Omental fat pad (tissue), 4 donors: ENCODE measurements around the gene SPEF1. TPM values are rescaled to one million over a fixed set of nuclear protein-coding genes. Genes with fewer than 3 reads are reported as not detected.
A peak's percentile ranks its signal among the peaks of the same experiment; 100 is the strongest.

ENCODE experiments used
- ATAC-seq: fragments of 150-250 bp; one replicate; pipeline ENCODE4 v1.9.1; 2016; ENCODE audit warnings: mild to moderate bottlenecking, moderate library complexity; ENCODE audit not compliant: low FRiP score
- DNase-seq: peaks from one replicate; pipeline ENCODE4 v3.0.0-alpha.2; 2019; ENCODE audit warnings: low spot score
- total RNA-seq, 4 donors: library from RNA; depleted of rRNA; stranded (reverse); fragments of >200 nt; gene quantifications; one replicate each; pipeline ENCODE4 v1.1.0, GENCODE V29; 2016
- TF ChIP-seq, protein P1 (sequence below), 3 donors: fragments of 450-650 bp; IDR thresholded peaks; one replicate each; pipeline ENCODE4 v1.5.1; 2016 to 2017; ENCODE audit warnings: antibody characterized with exemption in 3 of 3, mild to moderate bottlenecking in 3 of 3, moderate library complexity in 2 of 3

SPEF1 gene
- total RNA-seq, 4 donors from 2014 or later: 0.56 TPM; not detected in 3

DNA sequence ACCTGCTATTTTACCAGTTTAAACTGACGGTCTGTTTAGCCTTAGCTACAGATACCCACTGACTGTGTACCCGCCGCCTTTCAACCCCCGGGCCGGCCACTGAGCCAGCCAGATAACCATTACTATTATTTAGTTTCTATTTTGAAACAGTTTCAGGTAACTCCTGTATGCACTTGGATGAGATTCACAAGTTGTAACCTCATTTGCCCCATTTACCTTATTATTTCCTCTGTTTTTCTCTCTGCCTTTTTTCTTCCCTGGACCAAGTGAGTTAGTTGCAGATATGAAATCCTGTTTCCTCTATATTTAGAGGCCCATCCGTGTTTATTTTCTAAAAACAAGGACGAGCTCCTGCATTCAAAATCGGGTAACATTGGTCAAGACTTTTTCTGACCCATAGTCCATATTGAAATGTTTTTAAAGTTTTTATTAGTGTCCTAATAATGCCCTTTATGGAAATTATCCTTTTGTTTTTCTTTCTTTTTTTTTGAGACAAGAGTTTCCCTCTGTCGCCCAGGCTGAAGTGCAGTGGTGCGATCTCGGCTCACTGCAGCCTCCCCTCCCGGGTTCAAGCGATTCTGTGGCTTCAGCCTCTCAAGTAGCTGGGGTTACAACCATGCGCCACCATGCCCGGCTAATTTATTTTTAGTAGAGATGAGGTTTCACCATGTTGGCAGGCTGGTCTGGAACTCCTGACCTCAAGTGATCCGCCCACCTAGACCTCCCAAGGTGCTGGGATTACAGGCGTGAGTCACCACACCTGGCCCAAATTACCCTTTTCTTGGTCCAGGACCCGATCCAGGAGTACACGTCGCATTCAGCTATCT lies 39.9 kb upstream of the SPEF1 start:
- ATAC-seq (no peak), DNase-seq (no peak)
- TF ChIP-seq, protein P1, sequence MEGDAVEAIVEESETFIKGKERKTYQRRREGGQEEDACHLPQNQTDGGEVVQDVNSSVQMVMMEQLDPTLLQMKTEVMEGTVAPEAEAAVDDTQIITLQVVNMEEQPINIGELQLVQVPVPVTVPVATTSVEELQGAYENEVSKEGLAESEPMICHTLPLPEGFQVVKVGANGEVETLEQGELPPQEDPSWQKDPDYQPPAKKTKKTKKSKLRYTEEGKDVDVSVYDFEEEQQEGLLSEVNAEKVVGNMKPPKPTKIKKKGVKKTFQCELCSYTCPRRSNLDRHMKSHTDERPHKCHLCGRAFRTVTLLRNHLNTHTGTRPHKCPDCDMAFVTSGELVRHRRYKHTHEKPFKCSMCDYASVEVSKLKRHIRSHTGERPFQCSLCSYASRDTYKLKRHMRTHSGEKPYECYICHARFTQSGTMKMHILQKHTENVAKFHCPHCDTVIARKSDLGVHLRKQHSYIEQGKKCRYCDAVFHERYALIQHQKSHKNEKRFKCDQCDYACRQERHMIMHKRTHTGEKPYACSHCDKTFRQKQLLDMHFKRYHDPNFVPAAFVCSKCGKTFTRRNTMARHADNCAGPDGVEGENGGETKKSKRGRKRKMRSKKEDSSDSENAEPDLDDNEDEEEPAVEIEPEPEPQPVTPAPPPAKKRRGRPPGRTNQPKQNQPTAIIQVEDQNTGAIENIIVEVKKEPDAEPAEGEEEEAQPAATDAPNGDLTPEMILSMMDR (IDR thresholded peaks at IDR 0.05): no peak

DNA sequence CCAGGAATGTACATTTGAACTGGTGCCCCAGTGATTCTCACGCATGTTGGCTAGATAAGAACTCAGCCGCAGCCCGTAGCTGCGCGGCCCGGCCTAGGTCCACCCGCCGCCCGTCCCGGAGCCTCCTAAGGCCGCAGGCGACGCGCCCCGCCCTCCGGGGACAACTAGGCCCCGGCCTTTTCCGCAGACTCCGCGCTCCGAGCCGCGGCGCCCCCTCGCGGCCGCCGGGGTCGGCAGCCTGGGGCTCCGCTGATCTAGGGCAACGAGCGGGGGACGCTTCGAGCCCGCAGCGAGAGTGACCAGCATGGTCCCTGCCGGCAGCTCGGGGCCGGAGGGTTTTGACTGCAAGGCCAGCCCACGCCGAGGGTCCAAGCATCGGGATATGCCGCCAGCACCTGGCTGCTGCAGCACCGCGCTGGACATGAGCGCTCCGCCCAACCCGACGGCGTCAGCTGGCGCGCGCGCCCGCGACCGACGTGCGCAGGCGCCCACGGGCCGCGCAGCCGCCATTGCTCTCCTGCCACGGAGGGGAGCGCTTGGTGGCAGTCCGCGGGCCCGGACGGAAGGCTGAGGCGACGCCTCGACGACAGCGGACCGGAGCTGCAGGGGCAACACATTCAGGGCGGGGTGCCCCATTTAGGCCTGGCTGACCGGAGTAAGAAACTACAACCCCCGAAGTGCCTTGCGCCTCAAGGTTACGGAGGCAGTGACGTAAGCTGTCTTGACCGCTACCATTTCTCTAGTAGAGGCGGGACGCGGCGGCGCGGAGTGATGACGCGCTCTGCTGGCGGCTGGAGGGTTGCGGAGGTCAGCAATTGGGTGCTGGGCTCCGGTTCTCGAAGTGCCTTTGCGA lies 39.0 kb upstream of the SPEF1 start, which contains the start of gene AP5S1:
AP5S1 (plus strand) TSS at position 500 of the 853 bp plus-strand sequence. CDS start 1,571 bp downstream, outside the sequence.
- TF ChIP-seq, protein P1 (IDR thresholded peaks at IDR 0.05): peak in 2 of 3 donors; percentile 60 to 98
- ATAC-seq (peak; percentile 88), DNase-seq (peak; percentile 96)

DNA sequence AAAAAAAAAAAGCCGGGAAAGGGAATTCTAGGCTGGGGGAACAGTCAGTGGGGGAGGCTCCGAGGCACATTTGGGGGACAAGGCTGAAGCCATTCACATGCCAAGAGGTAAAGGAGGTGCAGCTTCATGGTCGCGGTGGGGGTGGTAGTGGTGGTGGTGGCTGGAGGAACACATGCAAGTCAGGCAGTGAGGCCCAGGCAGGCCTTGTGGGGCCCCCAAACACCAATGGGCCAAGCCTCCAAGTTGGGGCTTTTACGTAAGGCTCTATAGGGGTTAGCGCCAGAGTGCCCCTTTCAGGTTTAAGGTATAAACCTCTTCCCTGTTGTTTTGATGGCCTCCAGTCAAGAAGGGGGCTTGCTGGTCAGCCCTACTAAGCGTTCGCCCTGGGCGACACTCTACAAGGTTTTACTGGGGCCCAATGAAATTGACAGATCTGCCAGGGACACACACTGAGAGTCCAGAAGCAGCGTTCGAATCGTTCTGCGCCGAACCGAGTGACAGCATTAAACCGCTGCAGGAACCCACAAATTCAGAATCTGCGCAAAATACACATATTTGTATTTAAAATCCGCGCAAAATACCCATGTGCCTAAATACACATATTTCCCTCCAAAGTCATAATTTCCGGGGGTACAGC lies 38.3 kb upstream of the SPEF1 start:
- no peak for ATAC-seq
- TF ChIP-seq, protein P1 (IDR thresholded peaks at IDR 0.05): no peak
- DNase-seq: no peak

DNA sequence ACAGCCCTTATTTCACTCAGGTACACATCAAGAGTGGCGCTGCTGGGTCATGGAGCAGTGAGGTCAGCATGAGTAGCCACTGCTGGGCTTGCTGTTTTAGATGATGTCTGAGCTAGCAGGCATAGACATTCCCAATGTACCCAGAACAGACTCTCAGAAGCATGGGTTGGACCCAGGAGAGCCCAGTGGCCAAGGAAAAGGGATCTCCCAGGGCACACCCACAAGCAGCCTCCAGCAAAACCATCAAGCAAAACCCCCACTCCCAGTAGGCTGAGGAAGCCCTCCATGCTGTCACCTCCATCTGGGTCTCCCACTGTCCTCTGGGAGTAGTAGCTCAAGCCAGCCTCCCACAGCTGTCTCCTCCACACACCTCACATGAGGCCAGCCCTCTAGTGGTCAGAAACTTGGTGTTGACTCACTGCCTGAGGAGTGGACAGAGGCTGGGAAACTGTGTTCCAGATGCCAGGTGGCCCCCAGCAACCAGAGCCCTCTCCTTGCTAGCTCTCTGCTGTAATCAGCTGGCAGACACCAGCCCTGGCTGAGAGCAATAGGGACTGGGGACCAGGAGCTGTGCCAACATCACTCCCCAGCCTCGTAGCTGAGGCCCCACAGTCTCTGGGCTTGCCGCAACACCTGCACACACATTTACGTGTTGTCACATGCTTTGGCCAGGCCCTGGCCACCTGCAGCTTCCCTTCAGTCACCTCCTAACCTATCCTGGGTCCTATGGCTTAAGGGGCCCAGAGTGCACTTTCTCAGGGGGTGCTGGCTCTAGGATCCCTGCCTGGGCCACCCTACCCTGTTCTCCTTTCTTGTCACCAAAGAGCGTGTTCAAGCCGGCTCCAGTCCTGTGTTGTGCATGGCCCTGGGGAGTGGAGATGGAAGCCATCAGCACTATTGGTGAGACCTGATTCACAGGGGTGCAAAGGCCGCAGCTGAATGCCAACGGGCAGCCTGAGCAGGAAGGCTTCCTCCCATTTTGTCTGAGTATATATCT lies 37.2 kb upstream of the SPEF1 start:
- ATAC-seq (peak; percentile 47), DNase-seq (no peak)
- TF ChIP-seq, protein P1 (IDR thresholded peaks at IDR 0.05): no peak

DNA sequence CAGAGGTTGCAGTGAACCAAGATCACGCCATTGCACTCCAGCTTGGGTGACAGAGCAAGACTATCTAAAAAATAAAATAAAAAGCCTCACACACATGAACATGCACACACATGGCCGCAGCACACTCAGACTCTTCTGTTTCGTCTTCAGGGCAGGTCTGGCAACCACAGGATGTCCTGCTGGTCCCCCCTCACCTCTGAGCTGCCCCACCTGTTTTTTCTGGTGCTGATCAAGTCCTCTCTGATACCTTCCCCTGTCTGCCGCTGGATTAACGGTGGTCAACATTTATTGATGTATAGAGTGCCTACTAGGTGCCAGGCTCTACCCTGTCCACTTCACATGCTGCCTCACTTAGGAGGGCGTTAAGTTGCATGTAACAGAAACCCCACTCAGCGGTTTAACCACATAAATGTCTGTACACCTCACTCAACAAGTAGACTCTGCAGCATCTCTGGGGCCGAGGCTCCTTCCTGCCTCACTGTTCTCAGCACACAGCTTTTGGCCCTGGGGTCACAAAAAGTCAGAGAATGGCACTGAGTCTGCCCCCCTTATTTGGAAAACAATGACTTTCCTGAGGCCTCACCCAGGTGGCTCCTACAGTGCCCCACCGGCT lies 34.6 kb upstream of the SPEF1 start:
- ATAC-seq (no peak), DNase-seq (no peak)
- TF ChIP-seq, protein P1 (IDR thresholded peaks at IDR 0.05): no peak
